ENCODE data around the gene HAUS3.

DNA sequence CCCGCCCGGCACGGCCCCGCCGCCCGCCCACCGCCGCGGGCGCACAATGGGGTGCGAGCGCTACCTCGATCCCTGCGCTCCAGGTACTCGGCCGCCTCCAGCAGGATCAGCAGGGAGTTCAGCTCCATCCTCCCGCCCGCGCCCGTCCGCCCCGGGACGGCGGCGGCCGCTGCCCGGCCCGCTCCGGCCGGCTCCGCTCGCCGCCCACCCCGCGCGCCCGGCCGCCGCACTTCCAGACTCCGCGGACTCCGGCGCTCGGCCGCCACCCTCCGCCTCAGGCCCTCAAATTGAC lies 19.9 kb upstream of the HAUS3 start, which contains the start of gene MXD4:
- TF ChIP-seq, protein P1, sequence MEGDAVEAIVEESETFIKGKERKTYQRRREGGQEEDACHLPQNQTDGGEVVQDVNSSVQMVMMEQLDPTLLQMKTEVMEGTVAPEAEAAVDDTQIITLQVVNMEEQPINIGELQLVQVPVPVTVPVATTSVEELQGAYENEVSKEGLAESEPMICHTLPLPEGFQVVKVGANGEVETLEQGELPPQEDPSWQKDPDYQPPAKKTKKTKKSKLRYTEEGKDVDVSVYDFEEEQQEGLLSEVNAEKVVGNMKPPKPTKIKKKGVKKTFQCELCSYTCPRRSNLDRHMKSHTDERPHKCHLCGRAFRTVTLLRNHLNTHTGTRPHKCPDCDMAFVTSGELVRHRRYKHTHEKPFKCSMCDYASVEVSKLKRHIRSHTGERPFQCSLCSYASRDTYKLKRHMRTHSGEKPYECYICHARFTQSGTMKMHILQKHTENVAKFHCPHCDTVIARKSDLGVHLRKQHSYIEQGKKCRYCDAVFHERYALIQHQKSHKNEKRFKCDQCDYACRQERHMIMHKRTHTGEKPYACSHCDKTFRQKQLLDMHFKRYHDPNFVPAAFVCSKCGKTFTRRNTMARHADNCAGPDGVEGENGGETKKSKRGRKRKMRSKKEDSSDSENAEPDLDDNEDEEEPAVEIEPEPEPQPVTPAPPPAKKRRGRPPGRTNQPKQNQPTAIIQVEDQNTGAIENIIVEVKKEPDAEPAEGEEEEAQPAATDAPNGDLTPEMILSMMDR (IDR thresholded peaks at IDR 0.05), result no peak
- TF ChIP-seq EP300 (IDR thresholded peaks at IDR 0.05) (no peak), POLR2AphosphoS5 (IDR thresholded peaks at IDR 0.05) (peak in 2 of 3 donors; percentile 76 to 89), POLR2A (IDR thresholded peaks at IDR 0.05) (no peak)
